ENCODE data around the gene ADRA2C. TPM values are rescaled to one million over a fixed set of nuclear protein-coding genes. Genes with fewer than 3 reads are reported as not detected.

The ADRA2C gene
- total RNA-seq, 1 experiment from 2014 or later = not detected

- no peak for DNase-seq (ENCODE audit: low read depth in 1 of 2, low spot score in 2 of 2)
- Histone ChIP-seq H3K27me3 (replicated peaks) (peaks cover 13% of the 10 kb centered on the region), H3K4me1 (replicated peaks) (no peaks in the 10 kb centered on the region), H3K4me3 (no peak overlapping the region), H3K9me3 (replicated peaks) (peaks cover 5% of the 10 kb centered on the region; the same call in 1 of the 2 replicates), H3K36me3 (no peaks in the 10 kb centered on the region), H3K27ac (no peak overlapping the region)
Observed at GRCh38 chr4:3741217-3742011, 24.8 kb upstream of the ADRA2C start.

- Histone ChIP-seq H3K4me1 (replicated peaks) (no peaks in the 10 kb centered on the region), H3K27ac (no peak overlapping the region), H3K36me3 (no peaks in the 10 kb centered on the region), H3K9me3 (replicated peaks) (peaks cover 5% of the 10 kb centered on the region; the same call in 1 of the 2 replicates), H3K4me3 (no peak overlapping the region), H3K27me3 (replicated peaks) (peaks cover 19% of the 10 kb centered on the region)
- no peak for DNase-seq (ENCODE audit: low read depth in 1 of 2, low spot score in 2 of 2)
Observed at GRCh38 chr4:3742610-3743009, 23.6 kb upstream of the ADRA2C start.

- DNase-seq (ENCODE audit: low read depth in 1 of 2, low spot score in 2 of 2) = no peak
- no peak overlapping the region for H3K4me3 ChIP-seq
- H3K4me1 ChIP-seq (replicated peaks) = no peaks in the 10 kb centered on the region
- peaks cover 5% of the 10 kb centered on the region; the same call in 1 of the 2 replicates for H3K9me3 ChIP-seq (replicated peaks)
- H3K27me3 ChIP-seq (replicated peaks) = peaks cover 22% of the 10 kb centered on the region
- no peak overlapping the region for H3K27ac ChIP-seq
- no peaks in the 10 kb centered on the region for H3K36me3 ChIP-seq
Observed at GRCh38 chr4:3744232-3744631, 22.0 kb upstream of the ADRA2C start.

- Histone ChIP-seq H3K4me3 (no peak overlapping the region), H3K27me3 (replicated peaks) (peaks cover 27% of the 10 kb centered on the region), H3K36me3 (no peaks in the 10 kb centered on the region), H3K9me3 (replicated peaks) (peaks cover 5% of the 10 kb centered on the region; the same call in 1 of the 2 replicates), H3K27ac (no peak overlapping the region), H3K4me1 (replicated peaks) (no peaks in the 10 kb centered on the region)
- no peak for DNase-seq (ENCODE audit: low read depth in 1 of 2, low spot score in 2 of 2)
Observed at GRCh38 chr4:3744901-3745300, 21.3 kb upstream of the ADRA2C start.

GRCh38 chr4:3745886-3746656, 20.1 kb upstream of the ADRA2C start:
- DNase-seq (ENCODE audit: low read depth in 1 of 2, low spot score in 2 of 2) = no peak
- Histone ChIP-seq H3K27ac (no peak overlapping the region), H3K9me3 (replicated peaks) (peaks cover 3% of the 10 kb centered on the region; the same call in 1 of the 2 replicates), H3K4me3 (no peak overlapping the region), H3K27me3 (replicated peaks) (peaks cover 27% of the 10 kb centered on the region), H3K36me3 (no peaks in the 10 kb centered on the region), H3K4me1 (replicated peaks) (no peaks in the 10 kb centered on the region)

- H3K4me1 ChIP-seq (replicated peaks) = no peaks in the 10 kb centered on the region
- no peak for DNase-seq (ENCODE audit: low read depth in 1 of 2, low spot score in 2 of 2)
- peaks cover 3% of the 10 kb centered on the region; the same call in 1 of the 2 replicates for H3K9me3 ChIP-seq (replicated peaks)
- H3K27me3 ChIP-seq (replicated peaks) = peaks cover 27% of the 10 kb centered on the region
- no peak overlapping the region for H3K27ac ChIP-seq
- H3K4me3 ChIP-seq = no peak overlapping the region
- H3K36me3 ChIP-seq = no peaks in the 10 kb centered on the region
Observed at GRCh38 chr4:3746701-3747580, 19.2 kb upstream of the ADRA2C start.

- Histone ChIP-seq H3K36me3 (no peaks in the 10 kb centered on the region), H3K9me3 (replicated peaks) (peaks cover 3% of the 10 kb centered on the region; the same call in 1 of the 2 replicates), H3K27me3 (replicated peaks) (peaks cover 27% of the 10 kb centered on the region), H3K4me3 (no peak overlapping the region), H3K27ac (no peak overlapping the region), H3K4me1 (replicated peaks) (no peaks in the 10 kb centered on the region)
- no peak for DNase-seq (ENCODE audit: low read depth in 1 of 2, low spot score in 2 of 2)
Observed at GRCh38 chr4:3747581-3747904, 18.6 kb upstream of the ADRA2C start.

- Histone ChIP-seq H3K4me1 (replicated peaks) (no peaks in the 10 kb centered on the region), H3K9me3 (replicated peaks) (peaks cover 3% of the 10 kb centered on the region; the same call in 1 of the 2 replicates), H3K36me3 (no peaks in the 10 kb centered on the region), H3K4me3 (no peak overlapping the region), H3K27ac (no peak overlapping the region), H3K27me3 (replicated peaks) (peaks cover 27% of the 10 kb centered on the region)
- no peak for DNase-seq (ENCODE audit: low read depth in 1 of 2, low spot score in 2 of 2)
Observed at GRCh38 chr4:3748136-3748898, 17.9 kb upstream of the ADRA2C start.

GRCh38 chr4:3749081-3749480, 17.1 kb upstream of the ADRA2C start:
- no peaks in the 10 kb centered on the region for H3K4me1 ChIP-seq (replicated peaks)
- no peak overlapping the region for H3K4me3 ChIP-seq
- DNase-seq (ENCODE audit: low read depth in 1 of 2, low spot score in 2 of 2) = no peak
- H3K27ac ChIP-seq = no peak overlapping the region
- H3K27me3 ChIP-seq (replicated peaks) = peaks cover 31% of the 10 kb centered on the region
- H3K36me3 ChIP-seq = no peaks in the 10 kb centered on the region
- peaks cover 3% of the 10 kb centered on the region; the same call in 1 of the 2 replicates for H3K9me3 ChIP-seq (replicated peaks)

- peaks cover 2% of the 10 kb centered on the region; the same call in 1 of the 2 replicates for H3K9me3 ChIP-seq (replicated peaks)
- no peak overlapping the region for H3K4me3 ChIP-seq
- H3K27me3 ChIP-seq (replicated peaks) = peaks cover 27% of the 10 kb centered on the region
- H3K27ac ChIP-seq = no peak overlapping the region
- DNase-seq (ENCODE audit: low read depth in 1 of 2, low spot score in 2 of 2) = no peak
- H3K36me3 ChIP-seq = no peaks in the 10 kb centered on the region
- H3K4me1 ChIP-seq (replicated peaks) = no peaks in the 10 kb centered on the region
Observed at GRCh38 chr4:3750334-3750733, 15.9 kb upstream of the ADRA2C start.

GRCh38 chr4:3752022-3752421, 14.2 kb upstream of the ADRA2C start:
- peaks cover 18% of the 10 kb centered on the region; the same call in 1 of the 2 replicates for H3K27me3 ChIP-seq (replicated peaks)
- DNase-seq (ENCODE audit: low read depth in 1 of 2, low spot score in 2 of 2) = no peak

GRCh38 chr4:3753726-3754412, 12.3 kb upstream of the ADRA2C start:
- Histone ChIP-seq H3K27me3 (replicated peaks) (peaks cover 13% of the 10 kb centered on the region; the same call in 1 of the 2 replicates), H3K4me1 (replicated peaks) (no peaks in the 10 kb centered on the region), H3K9me3 (replicated peaks) (no peaks in the 10 kb centered on the region), H3K27ac (no peak overlapping the region), H3K36me3 (no peaks in the 10 kb centered on the region), H3K4me3 (no peak overlapping the region)
- no peak for DNase-seq (ENCODE audit: low read depth in 1 of 2, low spot score in 2 of 2)

More at GRCh38 chr4:3752022-3752421, 14.2 kb upstream of the ADRA2C start:
- H3K4me3 ChIP-seq = no peak overlapping the region
- H3K36me3 ChIP-seq = no peaks in the 10 kb centered on the region
- H3K27ac ChIP-seq = no peak overlapping the region
- H3K4me1 ChIP-seq (replicated peaks) = no peaks in the 10 kb centered on the region
- no peaks in the 10 kb centered on the region for H3K9me3 ChIP-seq (replicated peaks)
